GM19372 (cell line): ENCODE measurements around the gene ETFA.

Source experiments
- ATAC-seq: cut with Tn5 transposase; IDR thresholded peaks from one replicate; pipeline ENCODE4 v1.9.1; 2021; ENCODE audit warnings: mild to moderate bottlenecking, low read depth, moderate library complexity; ENCODE audit not compliant: unreplicated experiment

The ETFA gene

GRCh38 chr15:76179023-76179422, 132.2 kb downstream of the ETFA start:
- ATAC-seq, result no peak

GRCh38 chr15:76178296-76179000, 132.8 kb downstream of the ETFA start:
- ATAC-seq, result no peak

GRCh38 chr15:76177491-76178040, 133.7 kb downstream of the ETFA start:
- no peak for ATAC-seq

GRCh38 chr15:76176487-76177085, 134.7 kb downstream of the ETFA start:
- no peak for ATAC-seq

GRCh38 chr15:76176059-76176458, 135.2 kb downstream of the ETFA start:
- no peak for ATAC-seq

GRCh38 chr15:76175442-76175841, 135.8 kb downstream of the ETFA start:
- no peak for ATAC-seq

GRCh38 chr15:76174654-76175053, 136.6 kb downstream of the ETFA start:
- no peak for ATAC-seq

- ATAC-seq, result no peak
These were observed 137.9 kb downstream of the ETFA start for GRCh38 chr15:76173317-76173834.

GRCh38 chr15:76172782-76173181, 138.5 kb downstream of the ETFA start:
- no peak for ATAC-seq

GRCh38 chr15:76169911-76170800, 141.1 kb downstream of the ETFA start:
- no peak for ATAC-seq

- ATAC-seq, result no peak
These were observed 142.3 kb downstream of the ETFA start for GRCh38 chr15:76169018-76169417.

GRCh38 chr15:76168237-76168984, 142.9 kb downstream of the ETFA start:
- ATAC-seq, result no peak

- no peak for ATAC-seq
These were observed 145.3 kb downstream of the ETFA start for GRCh38 chr15:76165951-76166350.
